ENCODE measurements around the gene MYOCD.

Gene MYOCD

GRCh38 chr17:12643822-12644221 lies 21.9 kb upstream of the MYOCD start:
- no peak for DNase-seq (ENCODE audit: low read depth)

GRCh38 chr17:12644623-12645022 lies 21.1 kb upstream of the MYOCD start:
- DNase-seq (ENCODE audit: low read depth), result no peak

- DNase-seq (ENCODE audit: low read depth), result no peak
Observed at GRCh38 chr17:12646761-12647422, 18.8 kb upstream of the MYOCD start.

- DNase-seq (ENCODE audit: low read depth), result no peak
Observed at GRCh38 chr17:12648498-12648897, 17.2 kb upstream of the MYOCD start.

GRCh38 chr17:12655936-12656335 lies 9.8 kb upstream of the MYOCD start:
- no peak for DNase-seq (ENCODE audit: low read depth)

GRCh38 chr17:12656354-12656753 lies 9.3 kb upstream of the MYOCD start:
- DNase-seq (ENCODE audit: low read depth), result no peak

- no peak for DNase-seq (ENCODE audit: low read depth)
Observed at GRCh38 chr17:12659500-12659899, 6.2 kb upstream of the MYOCD start.

- no peak for DNase-seq (ENCODE audit: low read depth)
Observed at GRCh38 chr17:12664252-12664651, 1.4 kb upstream of the MYOCD start.

- DNase-seq (ENCODE audit: low read depth), result no peak
Observed at GRCh38 chr17:12664894-12665262, 812 bp upstream of the MYOCD start.

GRCh38 chr17:12666718-12667117 lies 1.0 kb downstream of the MYOCD start:
- no peak for DNase-seq (ENCODE audit: low read depth)

- no peak for DNase-seq (ENCODE audit: low read depth)
Observed at GRCh38 chr17:12667299-12667958, 1.7 kb downstream of the MYOCD start.

- no peak for DNase-seq (ENCODE audit: low read depth)
Observed at GRCh38 chr17:12671906-12672305, 6.2 kb downstream of the MYOCD start.

GRCh38 chr17:12672947-12673346 lies 7.3 kb downstream of the MYOCD start:
- no peak for DNase-seq (ENCODE audit: low read depth)

GRCh38 chr17:12673788-12674187 lies 8.1 kb downstream of the MYOCD start:
- no peak for DNase-seq (ENCODE audit: low read depth)

GRCh38 chr17:12680407-12680897 lies 14.8 kb downstream of the MYOCD start:
- DNase-seq (ENCODE audit: low read depth), result no peak

GRCh38 chr17:12680993-12681392 lies 15.3 kb downstream of the MYOCD start:
- DNase-seq (ENCODE audit: low read depth), result no peak

- DNase-seq (ENCODE audit: low read depth), result no peak
Observed at GRCh38 chr17:12683299-12683698, 17.6 kb downstream of the MYOCD start.

- no peak for DNase-seq (ENCODE audit: low read depth)
Observed at GRCh38 chr17:12686486-12686885, 20.8 kb downstream of the MYOCD start.

- no peak for DNase-seq (ENCODE audit: low read depth)
Observed at GRCh38 chr17:12688382-12688781, 22.7 kb downstream of the MYOCD start.

- DNase-seq (ENCODE audit: low read depth), result no peak
Observed at GRCh38 chr17:12691173-12691572, 25.5 kb downstream of the MYOCD start.

- no peak for DNase-seq (ENCODE audit: low read depth)
Observed at GRCh38 chr17:12693640-12694039, 27.9 kb downstream of the MYOCD start.

GRCh38 chr17:12706070-12706469 lies 40.4 kb downstream of the MYOCD start:
- no peak for DNase-seq (ENCODE audit: low read depth)

- no peak for DNase-seq (ENCODE audit: low read depth)
Observed at GRCh38 chr17:12709063-12709462, 43.4 kb downstream of the MYOCD start.

GRCh38 chr17:12712415-12712814 lies 46.7 kb downstream of the MYOCD start:
- DNase-seq (ENCODE audit: low read depth), result no peak
